Hematopoietic multipotent progenitor cell treated with erythropoietin and hydrocortisone succinate and interleukin-3 and kit ligand, for 17 days (in vitro differentiated cells): Measurements from ENCODE around the gene TSEN34.
A peak's percentile ranks its signal among the peaks of the same experiment; 100 is the strongest.
"Not testable (repeated sequence)": the region's sequence is repeated elsewhere in the genome, so short reads cannot be mapped to it uniquely, and the experiment has no call there.

Experiments
- DNase-seq: peaks from one replicate; pipeline ENCODE4 v3.0.0-alpha.2; 2015; ENCODE audit warnings: low spot score

TSEN34 gene

GRCh38 chr19:54188215-54188871 lies 2.8 kb upstream of the TSEN34 start:
- DNase-seq: peak; percentile 54

- no peak for DNase-seq
Measured at GRCh38 chr19:54189145-54189734, 1.9 kb upstream of the TSEN34 start, which contains the start of gene MBOAT7. Gene MBOAT7, minus strand, starts transcription at chr19:54189580. Its CDS starts 1,072 bp downstream, at chr19:54188508.

DNA sequence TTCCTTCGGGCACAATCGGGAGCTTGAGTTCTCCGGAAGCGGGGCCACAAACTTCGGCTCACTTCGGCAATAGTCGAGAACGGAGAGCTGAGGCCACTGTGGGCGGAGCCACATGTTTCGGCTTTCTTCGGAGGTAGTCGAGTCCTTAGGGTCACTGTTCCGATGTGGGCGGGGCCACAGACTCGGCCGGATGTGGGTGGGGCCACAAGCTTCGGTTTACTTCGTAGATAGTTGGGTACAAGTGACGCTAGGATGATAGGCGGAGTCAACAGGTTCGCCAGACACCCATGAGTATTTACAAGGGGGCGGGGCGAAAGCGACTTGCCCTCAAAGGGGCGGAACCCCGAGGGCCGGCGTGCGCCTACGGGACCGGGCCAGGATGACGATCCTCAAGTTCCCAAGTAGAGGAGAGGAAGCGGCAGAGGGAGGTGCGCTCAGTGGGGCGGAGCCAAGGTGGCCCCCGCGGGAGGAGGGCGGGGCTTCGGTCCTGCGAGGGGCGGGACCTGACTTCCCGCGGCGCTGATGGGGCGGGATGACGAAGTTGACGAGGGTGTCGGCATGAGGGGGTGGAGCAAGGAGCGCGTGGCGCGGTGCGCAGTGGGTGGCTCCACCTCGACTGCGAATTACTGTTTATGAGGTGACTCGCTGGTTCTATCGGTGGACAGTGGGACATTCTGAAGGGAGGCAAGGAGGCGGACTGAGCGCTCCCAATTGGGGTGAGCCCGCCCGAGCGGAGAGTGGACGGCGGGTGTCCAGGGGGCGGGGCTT lies 1.2 kb upstream of the TSEN34 start:
- DNase-seq: peak; percentile 100

DNA sequence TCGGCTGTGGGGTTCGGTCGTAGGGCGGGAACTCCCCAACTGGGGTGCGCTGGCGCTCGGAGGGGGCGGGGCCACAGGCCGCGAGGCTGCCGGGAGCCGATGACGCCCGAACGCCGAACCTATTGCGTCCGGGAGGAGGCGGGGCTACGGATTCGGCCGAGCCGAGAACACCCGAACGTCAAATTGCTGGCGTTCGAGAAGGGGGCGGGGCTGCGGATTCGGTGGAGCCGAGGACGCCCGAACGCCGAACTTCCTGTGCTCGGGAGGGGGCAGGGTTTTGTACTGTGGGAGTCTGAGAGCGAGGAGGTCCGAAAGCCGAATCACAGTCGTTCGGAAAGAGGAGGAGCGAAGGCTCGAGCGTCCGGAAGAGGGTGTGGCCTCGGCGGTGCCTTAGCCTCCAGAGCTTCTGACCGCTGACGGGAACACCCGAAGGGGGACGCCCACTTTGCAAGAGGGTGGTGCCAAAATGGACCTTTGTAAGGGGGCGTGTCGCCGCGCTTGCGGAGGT lies 551 bp upstream of the TSEN34 start:
- peak; percentile 99 for DNase-seq

DNA sequence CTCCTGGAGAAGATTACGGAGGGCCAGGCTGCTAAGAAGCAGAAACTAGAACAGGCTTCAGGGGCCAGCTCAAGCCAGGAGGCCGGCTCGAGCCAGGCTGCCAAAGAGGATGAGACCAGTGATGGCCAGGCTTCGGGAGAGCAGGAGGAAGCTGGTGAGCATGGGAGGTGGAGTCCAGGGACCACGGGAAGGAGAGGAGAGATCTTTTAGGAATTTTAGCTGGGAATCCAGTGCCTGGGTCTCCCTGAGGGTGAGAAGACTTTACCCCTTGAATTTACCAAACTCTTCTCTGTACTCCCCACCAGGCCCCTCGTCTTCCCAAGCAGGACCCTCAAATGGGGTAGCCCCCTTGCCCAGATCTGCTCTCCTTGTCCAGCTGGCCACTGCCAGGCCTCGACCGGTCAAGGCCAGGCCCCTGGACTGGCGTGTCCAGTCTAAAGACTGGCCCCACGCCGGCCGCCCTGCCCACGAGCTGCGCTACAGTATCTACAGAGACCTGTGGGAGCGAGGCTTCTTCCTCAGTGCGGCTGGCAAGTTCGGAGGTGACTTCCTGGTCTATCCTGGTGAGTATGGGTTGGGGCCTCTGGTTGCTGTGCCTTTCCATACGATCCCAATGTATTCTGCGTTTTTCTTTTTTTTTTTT lies 824 bp downstream of the TSEN34 start:
- no peak for DNase-seq

DNA sequence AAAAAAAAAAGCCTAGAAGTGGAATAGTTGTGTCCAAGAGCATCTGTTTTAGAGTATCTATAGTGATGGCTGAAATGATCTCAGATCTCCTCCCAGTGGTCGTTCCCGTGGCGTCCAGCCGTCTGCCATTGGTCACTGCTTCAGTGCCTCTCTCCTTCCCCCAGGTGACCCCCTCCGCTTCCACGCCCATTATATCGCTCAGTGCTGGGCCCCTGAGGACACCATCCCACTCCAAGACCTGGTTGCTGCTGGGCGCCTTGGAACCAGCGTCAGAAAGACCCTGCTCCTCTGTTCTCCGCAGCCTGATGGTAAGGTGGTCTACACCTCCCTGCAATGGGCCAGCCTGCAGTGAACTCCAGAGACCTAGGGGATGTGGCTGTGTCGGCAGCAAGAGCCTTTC lies 1.9 kb downstream of the TSEN34 start:
- DNase-seq: no peak

DNA sequence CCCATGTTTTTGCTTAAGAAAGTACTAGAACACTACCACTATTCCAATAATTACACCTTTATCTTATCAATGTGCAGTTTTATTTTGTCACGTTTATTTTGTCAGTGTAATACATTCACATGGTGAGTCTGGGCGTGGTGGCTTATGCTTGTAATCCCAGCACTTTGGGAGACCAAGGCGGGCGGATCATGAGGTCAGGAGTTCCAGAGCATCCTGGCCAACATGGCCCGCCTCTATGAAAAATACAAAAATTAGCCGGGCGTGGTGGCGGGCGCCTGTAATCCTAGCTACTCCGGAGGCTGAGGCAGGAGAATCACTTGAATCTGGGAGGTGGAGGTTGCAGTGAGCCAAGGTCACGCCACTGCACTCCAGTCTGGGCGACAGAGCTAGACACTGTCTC lies 3.4 kb downstream of the TSEN34 start:
- DNase-seq: not testable (repeated sequence)

DNA sequence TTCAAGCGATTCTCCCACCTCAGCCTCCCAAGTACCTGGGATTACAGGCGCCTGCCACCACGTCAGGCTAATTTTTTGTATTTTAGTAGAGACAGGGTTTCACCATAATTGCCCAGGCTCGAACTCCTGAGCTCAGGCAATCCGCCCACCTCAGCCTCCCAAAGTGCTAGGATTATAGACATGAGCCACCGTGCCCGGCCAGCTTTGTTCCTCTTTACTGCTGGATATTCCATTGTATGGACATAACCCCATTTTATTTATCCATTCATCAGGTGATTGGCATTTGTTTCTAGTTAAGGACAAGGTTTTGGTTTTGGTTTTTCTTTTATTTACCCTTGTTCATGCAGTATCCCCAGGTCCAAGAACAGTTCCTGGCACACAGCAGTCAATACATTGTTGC lies 5.4 kb downstream of the TSEN34 start:
- no peak for DNase-seq

DNA sequence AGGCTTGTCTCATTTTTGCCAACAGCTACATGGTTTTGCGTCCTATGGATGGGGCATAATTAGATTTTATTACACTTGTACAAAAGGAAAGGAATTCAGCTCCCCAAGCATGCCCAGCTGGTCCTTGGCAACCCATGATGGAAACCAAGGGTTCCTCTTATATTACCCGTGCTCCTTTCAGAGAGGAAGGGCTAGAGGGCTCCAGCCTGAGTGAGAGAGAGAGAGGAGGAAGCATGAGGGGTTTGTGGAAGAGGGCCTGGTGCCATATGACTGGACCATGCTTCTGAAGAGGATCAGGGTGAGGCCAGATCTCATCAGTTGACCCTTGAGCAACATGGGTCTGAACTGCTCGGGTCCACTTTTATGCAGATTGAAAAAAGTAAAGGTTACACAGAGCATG lies 6.0 kb downstream of the TSEN34 start:
- no peak for DNase-seq

DNA sequence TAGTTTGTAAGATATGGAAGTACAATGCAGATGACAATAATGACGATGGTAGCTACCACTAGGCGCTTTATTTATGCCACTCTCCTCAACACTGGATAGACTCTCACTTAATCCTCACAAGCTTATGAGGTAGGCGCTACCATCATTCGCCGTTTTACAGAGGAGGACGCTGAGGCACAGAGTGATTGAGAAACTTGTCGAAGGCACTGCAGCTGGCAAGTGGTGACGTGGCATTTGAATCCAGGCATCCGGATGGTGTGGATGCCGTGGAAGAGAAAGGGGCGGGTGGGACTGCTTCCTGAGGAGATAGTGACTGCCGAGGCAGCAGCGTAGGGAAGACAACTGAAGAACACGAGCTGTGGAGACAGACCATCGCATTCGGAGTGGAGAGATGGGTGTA lies 8.3 kb downstream of the TSEN34 start:
- no peak for DNase-seq

GRCh38 chr19:54201172-54201701 lies 10.1 kb downstream of the TSEN34 start:
- no peak for DNase-seq

DNA sequence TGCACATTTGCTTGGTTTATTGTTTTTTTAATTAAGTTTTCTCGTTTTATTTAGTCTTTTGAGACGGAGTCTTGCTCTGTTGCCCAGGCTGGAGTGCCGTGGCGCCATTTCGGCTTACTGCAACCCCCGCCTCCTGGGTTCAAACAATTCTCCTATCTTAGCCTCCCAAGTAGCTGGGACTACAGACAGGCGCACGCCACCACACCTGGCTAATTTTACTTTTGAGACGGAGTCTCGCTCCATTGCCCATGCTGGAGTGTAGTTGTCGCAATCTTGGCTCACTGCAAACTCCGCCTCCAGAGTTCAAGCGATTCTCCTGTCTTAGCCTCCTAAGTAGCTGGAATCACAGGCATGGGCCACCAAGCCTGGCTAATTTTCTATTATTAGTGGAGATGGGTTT lies 10.9 kb downstream of the TSEN34 start:
- no peak for DNase-seq

- DNase-seq: peak; percentile 39
Measured at GRCh38 chr19:54203151-54203611, 12.1 kb downstream of the TSEN34 start.

- DNase-seq: no peak
Measured at GRCh38 chr19:54204767-54205468, 13.8 kb downstream of the TSEN34 start.

DNA sequence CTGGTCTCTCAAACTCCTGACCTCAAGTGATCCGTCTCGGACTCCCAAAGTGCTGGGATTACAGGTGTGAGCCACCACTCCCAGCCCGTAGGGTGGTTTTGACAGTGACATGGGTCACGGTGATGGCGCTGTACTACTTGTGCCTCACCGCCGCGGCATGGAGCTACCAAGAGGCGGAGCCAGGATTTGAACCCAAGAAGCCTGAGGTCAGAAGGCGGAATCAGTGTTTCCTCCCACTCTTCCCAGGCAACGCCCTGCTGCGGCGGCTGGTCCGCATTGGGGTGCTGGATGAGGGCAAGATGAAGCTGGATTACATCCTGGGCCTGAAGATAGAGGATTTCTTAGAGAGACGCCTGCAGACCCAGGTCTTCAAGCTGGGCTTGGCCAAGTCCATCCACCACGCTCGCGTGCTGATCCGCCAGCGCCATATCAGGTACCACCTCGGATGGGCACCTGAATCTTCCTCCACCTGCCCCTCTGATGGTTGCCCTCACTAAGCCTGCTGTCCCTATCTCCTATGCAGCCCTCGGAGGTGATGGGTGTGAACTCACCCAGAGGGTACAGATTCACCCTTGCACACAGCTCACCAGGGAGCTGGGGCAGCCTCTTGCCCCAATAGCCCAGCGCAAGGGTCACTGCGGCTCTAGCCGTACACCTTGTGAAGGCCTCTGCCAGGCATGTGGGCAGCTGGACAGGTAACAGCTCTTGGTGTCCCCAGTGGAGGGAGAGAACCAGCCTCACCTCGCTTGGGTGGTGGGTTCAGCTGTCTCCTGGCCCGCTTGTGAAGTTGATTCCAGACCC lies 15.1 kb downstream of the TSEN34 start:
- no peak for DNase-seq

GRCh38 chr19:54206831-54207177 lies 15.7 kb downstream of the TSEN34 start:
- no peak for DNase-seq

- not testable (repeated sequence) for DNase-seq
Measured at GRCh38 chr19:54207193-54207592, 16.1 kb downstream of the TSEN34 start.

DNA sequence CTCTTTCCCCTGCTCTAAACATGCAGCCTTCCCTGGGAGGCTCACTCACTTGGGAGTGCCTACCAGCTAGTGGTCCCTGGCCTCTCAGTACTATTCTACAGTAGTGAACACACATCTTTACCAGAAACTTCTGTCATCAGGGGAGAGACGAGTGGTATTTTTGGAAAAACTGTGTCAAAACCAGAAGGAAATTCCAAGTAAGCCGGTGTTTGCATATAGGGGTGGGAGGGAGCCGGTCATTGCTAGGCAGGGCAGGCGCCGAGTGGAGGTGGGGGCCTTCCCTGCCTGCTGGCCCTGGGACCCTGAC lies 16.5 kb downstream of the TSEN34 start:
- no peak for DNase-seq

DNA sequence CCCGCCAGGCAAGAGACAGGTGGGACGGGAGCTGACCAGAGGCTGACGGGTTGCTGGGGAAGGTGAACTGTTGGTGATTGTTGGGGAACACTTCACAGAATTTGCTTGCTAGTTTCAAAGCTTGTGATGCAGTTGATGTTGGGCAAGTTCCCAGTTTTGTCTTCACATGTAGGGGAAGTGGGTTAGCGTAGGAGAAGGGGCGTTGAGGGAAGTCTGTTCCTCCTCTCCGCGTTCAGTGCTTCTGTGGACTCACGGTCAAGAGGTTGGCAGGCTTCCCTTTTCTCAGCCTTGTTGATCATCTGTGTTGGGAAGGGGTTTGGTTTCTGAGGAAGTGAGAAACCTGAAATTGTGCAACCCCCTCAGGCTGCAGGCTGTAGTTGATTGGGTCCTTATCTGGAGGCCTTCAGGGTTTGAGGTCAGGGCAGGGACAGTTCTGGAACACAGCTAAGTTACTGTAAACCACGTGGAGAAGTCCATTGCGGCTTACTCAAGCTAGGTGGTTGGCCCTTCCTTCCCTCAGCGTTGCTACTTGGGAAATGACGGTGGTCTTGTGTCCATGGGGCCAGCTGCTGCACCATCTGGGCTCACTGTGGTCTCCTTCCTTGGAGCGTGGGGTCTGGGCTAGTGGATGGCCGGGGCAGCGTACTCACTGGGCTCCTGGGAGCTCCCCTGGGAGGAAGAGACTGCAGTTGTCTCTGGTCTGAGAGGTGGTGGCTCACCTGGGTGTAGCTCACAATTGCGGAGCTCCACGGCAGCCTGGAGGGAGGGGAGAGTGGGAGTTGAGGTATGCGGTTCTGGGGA lies 17.1 kb downstream of the TSEN34 start:
- peak; percentile 73 for DNase-seq

GRCh38 chr19:54208784-54209057 lies 17.6 kb downstream of the TSEN34 start:
- no peak for DNase-seq
